ENCODE results near the gene DYRK4.

DYRK4 gene

GRCh38 chr12:4628406-4628805, 66.4 kb downstream of the DYRK4 start:
- DNase-seq: no peak

GRCh38 chr12:4630262-4630661, 68.3 kb downstream of the DYRK4 start:
- no peak for DNase-seq

GRCh38 chr12:4643747-4644146, 81.7 kb downstream of the DYRK4 start:
- DNase-seq: no peak

GRCh38 chr12:4645023-4645422, 83.0 kb downstream of the DYRK4 start:
- DNase-seq: no peak

- no peak for DNase-seq
Measured at GRCh38 chr12:4648104-4648500, 86.1 kb downstream of the DYRK4 start.

- peak; percentile 89 for DNase-seq
Measured at GRCh38 chr12:4648501-4649357, 86.7 kb downstream of the DYRK4 start, which contains the start of the genes AKAP3 and NDUFA9. Gene AKAP3 (minus strand): TSS chr12:4649051. CDS start chr12:4638196, 10,855 bp downstream. Gene NDUFA9 (plus strand): TSS chr12:4649114. CDS start chr12:4649127, 13 bp downstream.

- no peak for DNase-seq
Measured at GRCh38 chr12:4649358-4649661, 87.3 kb downstream of the DYRK4 start.

- no peak for DNase-seq
Measured at GRCh38 chr12:4653257-4653656, 91.2 kb downstream of the DYRK4 start.

GRCh38 chr12:4653691-4654090, 91.7 kb downstream of the DYRK4 start:
- no peak for DNase-seq
